Neutrophil (primary cell): ENCODE measurements around the gene SLC22A12.

Experiments
- H3K27ac ChIP-seq: fragments of 200-600 bp; sonication (generic); 2 replicates; pipeline ENCODE4 v1.5.1; 2016; ENCODE audit warnings: mild to moderate bottlenecking, moderate library complexity
- H3K27me3 ChIP-seq: fragments of 200-600 bp; sonication (generic); 2 replicates; pipeline ENCODE4 v1.6.0; 2016; ENCODE audit warnings: mild to moderate bottlenecking
- H3K36me3 ChIP-seq: fragments of 200-600 bp; sonication (generic); 2 replicates; pipeline ENCODE4 v1.5.1; 2017
- H3K4me1 ChIP-seq, 2 experiments: fragments of 200-600 bp in 1 of 2; sonication (generic) in 1 of 2; 1 replicate in 1 of 2; 2 replicates in 1 of 2; pipeline versions ENCODE4 v1.5.1 to v1.6.1; 2013 to 2016; ENCODE audit warnings: low read depth in 1 of 2, low read length in 1 of 2, mild to moderate bottlenecking in 1 of 2, moderate library complexity in 1 of 2; ENCODE audit not compliant: control insufficient read depth in 1 of 2, insufficient read depth in 1 of 2
- H3K4me3 ChIP-seq, 2 experiments: fragments of 200-600 bp in 1 of 2; sonication (generic) in 1 of 2; 1 replicate in 1 of 2; 2 replicates in 1 of 2; pipeline ENCODE4 v1.5.1; 2013 to 2016; ENCODE audit warnings: low read depth in 1 of 2, low read length in 1 of 2, mild to moderate bottlenecking in 1 of 2, moderate library complexity in 1 of 2
- H3K9me3 ChIP-seq: fragments of 200-600 bp; sonication (generic); 2 replicates; pipeline ENCODE4 v1.5.1; 2016
- TF ChIP-seq, protein P1 (sequence below): fragments of 200-600 bp; sonication (generic); IDR thresholded peaks from 2 replicates; pipeline ENCODE4 v1.5.1; 2016; ENCODE audit warnings: antibody characterized with exemption

The SLC22A12 gene

DNA sequence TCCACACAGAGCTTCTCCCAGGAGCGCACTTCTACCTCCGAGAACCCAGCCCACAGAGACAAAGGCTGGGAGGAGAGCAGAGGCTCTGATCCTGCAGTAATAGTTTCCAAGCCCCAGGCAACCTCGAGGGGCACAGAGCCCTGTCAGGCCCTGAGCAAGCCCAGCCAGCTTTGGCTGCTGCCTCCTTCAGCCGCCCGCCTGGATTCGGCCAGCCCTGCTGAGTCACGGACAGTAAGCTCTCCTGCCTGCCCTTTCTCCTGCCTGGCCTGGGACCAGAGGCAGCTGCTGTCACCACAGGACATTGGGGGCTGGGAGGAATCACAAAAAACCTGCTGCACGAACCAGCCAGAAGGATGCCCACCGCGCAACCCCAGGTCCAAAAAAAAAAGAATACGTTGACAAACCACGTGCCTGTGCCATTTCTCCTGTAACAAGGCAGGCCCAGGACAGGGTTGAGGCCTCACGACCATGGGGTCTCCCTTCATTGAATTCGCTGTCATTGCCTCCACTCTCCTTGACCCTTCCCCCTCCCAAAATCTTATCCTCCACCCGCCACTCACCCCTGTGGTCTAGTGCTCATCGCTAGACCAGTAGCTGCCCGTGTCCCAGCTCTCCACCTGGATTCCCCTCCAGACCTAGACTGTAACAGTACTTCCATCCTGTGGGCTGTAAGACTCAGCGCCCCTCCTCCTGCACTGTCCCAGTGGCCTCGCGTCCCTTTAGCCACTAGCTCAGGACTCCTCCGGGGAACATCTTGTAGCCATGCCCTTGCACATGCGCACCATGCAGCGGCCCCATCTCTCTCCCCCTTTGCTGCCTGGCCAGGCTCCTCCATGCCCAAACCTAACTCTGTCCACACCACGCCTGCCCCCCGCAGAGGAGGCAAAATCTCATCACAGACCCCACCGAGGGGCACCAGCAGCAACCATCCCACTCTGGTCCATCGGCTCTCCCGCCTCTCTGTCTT lies 7.4 kb upstream of the SLC22A12 start:
- no peaks in the 10 kb centered on the region for H3K36me3 ChIP-seq
- TF ChIP-seq, protein P1, sequence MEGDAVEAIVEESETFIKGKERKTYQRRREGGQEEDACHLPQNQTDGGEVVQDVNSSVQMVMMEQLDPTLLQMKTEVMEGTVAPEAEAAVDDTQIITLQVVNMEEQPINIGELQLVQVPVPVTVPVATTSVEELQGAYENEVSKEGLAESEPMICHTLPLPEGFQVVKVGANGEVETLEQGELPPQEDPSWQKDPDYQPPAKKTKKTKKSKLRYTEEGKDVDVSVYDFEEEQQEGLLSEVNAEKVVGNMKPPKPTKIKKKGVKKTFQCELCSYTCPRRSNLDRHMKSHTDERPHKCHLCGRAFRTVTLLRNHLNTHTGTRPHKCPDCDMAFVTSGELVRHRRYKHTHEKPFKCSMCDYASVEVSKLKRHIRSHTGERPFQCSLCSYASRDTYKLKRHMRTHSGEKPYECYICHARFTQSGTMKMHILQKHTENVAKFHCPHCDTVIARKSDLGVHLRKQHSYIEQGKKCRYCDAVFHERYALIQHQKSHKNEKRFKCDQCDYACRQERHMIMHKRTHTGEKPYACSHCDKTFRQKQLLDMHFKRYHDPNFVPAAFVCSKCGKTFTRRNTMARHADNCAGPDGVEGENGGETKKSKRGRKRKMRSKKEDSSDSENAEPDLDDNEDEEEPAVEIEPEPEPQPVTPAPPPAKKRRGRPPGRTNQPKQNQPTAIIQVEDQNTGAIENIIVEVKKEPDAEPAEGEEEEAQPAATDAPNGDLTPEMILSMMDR, result no peak
- H3K4me3 ChIP-seq, result no peak overlapping the region
- no peaks in the 10 kb centered on the region for H3K4me1 ChIP-seq
- H3K27me3 ChIP-seq, result no peaks in the 10 kb centered on the region
- H3K9me3 ChIP-seq, result no peaks in the 10 kb centered on the region
- H3K27ac ChIP-seq, result no peak overlapping the region

DNA sequence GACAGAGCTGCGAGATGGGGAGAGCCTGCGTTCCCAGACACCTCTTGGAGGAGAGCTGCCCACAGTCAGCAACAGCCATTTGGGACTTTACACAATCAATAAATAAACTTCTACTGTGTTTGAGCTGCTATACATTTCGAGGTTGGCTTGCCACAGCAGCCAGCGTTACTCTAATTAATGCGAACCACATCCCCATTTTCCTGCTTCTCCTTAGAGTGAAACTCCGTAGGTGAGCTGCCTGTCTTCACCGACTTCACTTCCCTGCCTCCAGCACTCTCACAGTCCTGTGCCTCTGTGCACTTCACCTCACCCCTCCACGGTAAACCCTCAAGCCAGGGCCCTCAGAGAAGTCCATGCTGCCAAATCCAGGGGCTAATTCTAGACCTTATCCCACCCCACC lies 5.9 kb upstream of the SLC22A12 start:
- no peaks in the 10 kb centered on the region for H3K4me1 ChIP-seq
- TF ChIP-seq, protein P1, result no peak
- no peaks in the 10 kb centered on the region for H3K27me3 ChIP-seq
- no peaks in the 10 kb centered on the region for H3K9me3 ChIP-seq
- no peak overlapping the region for H3K4me3 ChIP-seq
- no peak overlapping the region for H3K27ac ChIP-seq
- no peaks in the 10 kb centered on the region for H3K36me3 ChIP-seq

DNA sequence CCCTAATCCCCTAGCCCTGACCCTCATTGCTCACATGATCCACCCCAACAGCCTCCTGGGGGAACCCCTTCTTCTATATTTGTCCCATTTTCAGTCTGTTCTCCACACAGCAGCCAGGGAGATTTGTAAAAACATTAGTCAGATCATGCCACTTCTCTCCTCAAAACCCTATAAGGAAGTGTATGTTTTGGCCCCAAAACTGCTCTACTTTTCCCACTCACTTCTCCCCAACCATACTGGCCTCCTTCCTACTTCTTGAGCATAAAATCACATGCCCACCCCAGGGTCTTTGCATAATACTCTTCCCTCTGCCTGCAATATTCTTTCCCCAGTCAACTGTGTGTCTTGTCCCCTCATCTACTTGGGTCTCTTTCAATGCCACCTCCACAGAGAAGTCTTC lies 4.7 kb upstream of the SLC22A12 start:
- TF ChIP-seq, protein P1, result no peak
- Histone ChIP-seq H3K36me3 (no peaks in the 10 kb centered on the region), H3K9me3 (no peaks in the 10 kb centered on the region), H3K27me3 (no peaks in the 10 kb centered on the region), H3K4me1 (no peaks in the 10 kb centered on the region), H3K27ac (no peak overlapping the region), H3K4me3 (no peak overlapping the region)

DNA sequence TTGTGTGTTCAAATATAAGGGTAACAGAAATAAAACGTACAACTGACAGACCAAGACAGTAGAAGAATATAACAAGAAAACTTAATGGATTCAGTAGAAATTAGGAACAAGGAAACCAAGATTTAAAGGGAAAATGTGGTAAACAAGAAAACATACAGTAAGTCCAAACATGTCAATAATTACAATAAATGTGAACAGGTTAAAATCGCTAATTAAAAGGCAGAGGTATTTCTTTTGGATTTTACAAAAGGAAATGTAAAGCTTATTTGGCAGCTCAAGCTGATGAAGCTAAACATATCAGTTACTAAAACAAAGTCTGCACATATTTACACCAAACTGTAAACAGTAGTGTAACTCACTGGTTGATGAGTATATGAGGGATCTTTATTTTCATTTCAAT lies 2.3 kb upstream of the SLC22A12 start:
- H3K9me3 ChIP-seq, result no peaks in the 10 kb centered on the region
- H3K4me1 ChIP-seq, result no peaks in the 10 kb centered on the region
- H3K36me3 ChIP-seq, result no peaks in the 10 kb centered on the region
- TF ChIP-seq, protein P1, result no peak
- H3K27ac ChIP-seq, result no peak overlapping the region
- H3K27me3 ChIP-seq, result no peaks in the 10 kb centered on the region
- H3K4me3 ChIP-seq, result no peak overlapping the region

DNA sequence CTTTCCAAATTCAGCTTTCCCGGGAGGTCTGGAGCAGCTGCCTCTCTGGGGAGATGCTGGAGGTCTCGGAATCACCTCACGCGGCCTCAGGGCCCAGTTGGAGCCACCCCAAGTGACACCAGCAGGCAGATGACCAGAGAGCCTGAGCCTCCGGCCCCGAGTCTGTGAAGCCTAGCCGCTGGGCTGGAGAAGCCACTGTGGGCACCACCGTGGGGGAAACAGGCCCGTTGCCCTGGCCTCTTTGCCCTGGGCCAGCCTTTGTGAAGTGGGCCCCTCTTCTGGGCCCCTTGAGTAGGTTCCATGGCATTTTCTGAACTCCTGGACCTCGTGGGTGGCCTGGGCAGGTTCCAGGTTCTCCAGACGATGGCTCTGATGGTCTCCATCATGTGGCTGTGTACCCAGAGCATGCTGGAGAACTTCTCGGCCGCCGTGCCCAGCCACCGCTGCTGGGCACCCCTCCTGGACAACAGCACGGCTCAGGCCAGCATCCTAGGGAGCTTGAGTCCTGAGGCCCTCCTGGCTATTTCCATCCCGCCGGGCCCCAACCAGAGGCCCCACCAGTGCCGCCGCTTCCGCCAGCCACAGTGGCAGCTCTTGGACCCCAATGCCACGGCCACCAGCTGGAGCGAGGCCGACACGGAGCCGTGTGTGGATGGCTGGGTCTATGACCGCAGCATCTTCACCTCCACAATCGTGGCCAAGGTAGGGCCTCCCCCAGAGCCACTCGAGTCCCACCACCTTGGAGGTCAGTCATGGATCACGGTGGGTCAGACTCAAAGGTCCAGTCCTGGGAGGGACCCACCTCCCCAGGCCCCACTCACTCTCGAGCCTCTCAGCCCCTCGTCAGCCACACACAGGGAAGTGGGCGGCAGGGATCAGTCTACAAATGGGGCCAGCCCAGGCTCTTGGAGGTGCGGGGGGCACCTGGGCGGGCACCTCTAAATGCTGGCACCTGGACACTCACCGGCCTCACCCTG lies 525 bp downstream of the SLC22A12 start:
- TF ChIP-seq, protein P1, result no peak
- H3K27ac ChIP-seq, result no peak overlapping the region
- no peak overlapping the region for H3K4me3 ChIP-seq
- no peaks in the 10 kb centered on the region for H3K4me1 ChIP-seq
- H3K27me3 ChIP-seq, result no peaks in the 10 kb centered on the region
- no peaks in the 10 kb centered on the region for H3K36me3 ChIP-seq
- H3K9me3 ChIP-seq, result no peaks in the 10 kb centered on the region
